ENCODE data around the gene NEK9. TPM values are rescaled to one million over a fixed set of nuclear protein-coding genes. Genes with fewer than 3 reads are reported as not detected.

The NEK9 gene
- total RNA-seq, 3 donors from 2014 or later: 52.1 to 79.2 (median 71.8) TPM

DNA sequence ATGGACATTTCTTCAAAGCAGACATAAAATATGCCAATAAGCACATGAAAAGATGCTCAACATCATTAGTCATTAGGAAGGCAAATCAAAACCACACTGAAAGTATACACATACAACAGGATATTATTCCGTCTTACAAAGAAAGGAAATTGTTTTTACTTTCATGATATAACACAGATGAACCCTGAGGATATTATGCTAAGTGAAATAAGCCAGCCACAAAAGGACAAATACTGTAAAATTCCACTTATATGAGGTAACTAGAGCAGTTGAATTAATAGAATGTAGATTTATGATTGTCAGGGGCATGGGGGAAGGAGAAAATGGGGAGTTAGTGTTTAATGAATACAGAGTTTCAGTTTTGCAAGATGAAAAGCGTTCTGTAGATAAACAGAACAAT is 67.2 kb downstream of the NEK9 start:
- intact Hi-C loops (cut with DNase I; ENCODE audit: low total_unique reads): no loop called here
- no peaks in the 10 kb centered on the region for H3K36me3 ChIP-seq
- TF ChIP-seq, protein P1, sequence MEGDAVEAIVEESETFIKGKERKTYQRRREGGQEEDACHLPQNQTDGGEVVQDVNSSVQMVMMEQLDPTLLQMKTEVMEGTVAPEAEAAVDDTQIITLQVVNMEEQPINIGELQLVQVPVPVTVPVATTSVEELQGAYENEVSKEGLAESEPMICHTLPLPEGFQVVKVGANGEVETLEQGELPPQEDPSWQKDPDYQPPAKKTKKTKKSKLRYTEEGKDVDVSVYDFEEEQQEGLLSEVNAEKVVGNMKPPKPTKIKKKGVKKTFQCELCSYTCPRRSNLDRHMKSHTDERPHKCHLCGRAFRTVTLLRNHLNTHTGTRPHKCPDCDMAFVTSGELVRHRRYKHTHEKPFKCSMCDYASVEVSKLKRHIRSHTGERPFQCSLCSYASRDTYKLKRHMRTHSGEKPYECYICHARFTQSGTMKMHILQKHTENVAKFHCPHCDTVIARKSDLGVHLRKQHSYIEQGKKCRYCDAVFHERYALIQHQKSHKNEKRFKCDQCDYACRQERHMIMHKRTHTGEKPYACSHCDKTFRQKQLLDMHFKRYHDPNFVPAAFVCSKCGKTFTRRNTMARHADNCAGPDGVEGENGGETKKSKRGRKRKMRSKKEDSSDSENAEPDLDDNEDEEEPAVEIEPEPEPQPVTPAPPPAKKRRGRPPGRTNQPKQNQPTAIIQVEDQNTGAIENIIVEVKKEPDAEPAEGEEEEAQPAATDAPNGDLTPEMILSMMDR (IDR thresholded peaks at IDR 0.05): no peak
- TF ChIP-seq POLR2AphosphoS5 (IDR thresholded peaks at IDR 0.05) (no peak), POLR2A (IDR thresholded peaks at IDR 0.05) (no peak)

DNA sequence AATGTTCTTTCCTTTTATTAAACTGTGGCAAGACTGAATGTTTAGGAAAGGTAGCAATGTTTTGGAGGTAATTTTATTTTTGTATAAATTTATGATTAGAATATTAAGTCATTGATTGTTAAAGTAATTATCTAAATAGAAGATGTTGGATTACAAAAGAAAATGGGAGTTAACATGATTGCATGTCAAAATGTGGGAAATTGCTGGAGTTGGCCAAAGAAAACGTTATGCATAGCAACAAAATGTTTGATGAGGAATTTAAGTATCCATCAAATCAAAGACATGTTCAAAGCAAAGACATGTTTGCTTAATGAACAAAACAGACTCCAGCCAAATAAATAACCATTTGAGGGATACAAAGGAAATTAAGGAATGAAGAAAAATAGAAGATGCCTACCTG is 72.4 kb downstream of the NEK9 start:
- Histone ChIP-seq H3K27me3 (no peaks in the 10 kb centered on the region), H3K4me1 (peaks cover 0 to 8% of the 10 kb centered on the region in 2 donors), H3K27ac (no peak overlapping the region), H3K36me3 (no peaks in the 10 kb centered on the region), H3K9me3 (no peaks in the 10 kb centered on the region), H3K4me3 (no peak overlapping the region)
- intact Hi-C loops (cut with DNase I; ENCODE audit: low total_unique reads): no loop called here
- no peak for DNase-seq (ENCODE audit: low spot score in 2 of 2)
- TF ChIP-seq, protein P1 (IDR thresholded peaks at IDR 0.05): no peak
- TF ChIP-seq POLR2AphosphoS5 (IDR thresholded peaks at IDR 0.05) (no peak), POLR2A (IDR thresholded peaks at IDR 0.05) (no peak)

More for the DNA sequence above, 67.2 kb downstream of the NEK9 start:
- H3K9me3 ChIP-seq: no peaks in the 10 kb centered on the region
- H3K4me1 ChIP-seq: peaks cover 0 to 7% of the 10 kb centered on the region in 2 donors
- no peak overlapping the region for H3K4me3 ChIP-seq
- DNase-seq (ENCODE audit: low spot score in 2 of 2): no peak
- H3K27me3 ChIP-seq: no peaks in the 10 kb centered on the region
- H3K27ac ChIP-seq: no peak overlapping the region

DNA sequence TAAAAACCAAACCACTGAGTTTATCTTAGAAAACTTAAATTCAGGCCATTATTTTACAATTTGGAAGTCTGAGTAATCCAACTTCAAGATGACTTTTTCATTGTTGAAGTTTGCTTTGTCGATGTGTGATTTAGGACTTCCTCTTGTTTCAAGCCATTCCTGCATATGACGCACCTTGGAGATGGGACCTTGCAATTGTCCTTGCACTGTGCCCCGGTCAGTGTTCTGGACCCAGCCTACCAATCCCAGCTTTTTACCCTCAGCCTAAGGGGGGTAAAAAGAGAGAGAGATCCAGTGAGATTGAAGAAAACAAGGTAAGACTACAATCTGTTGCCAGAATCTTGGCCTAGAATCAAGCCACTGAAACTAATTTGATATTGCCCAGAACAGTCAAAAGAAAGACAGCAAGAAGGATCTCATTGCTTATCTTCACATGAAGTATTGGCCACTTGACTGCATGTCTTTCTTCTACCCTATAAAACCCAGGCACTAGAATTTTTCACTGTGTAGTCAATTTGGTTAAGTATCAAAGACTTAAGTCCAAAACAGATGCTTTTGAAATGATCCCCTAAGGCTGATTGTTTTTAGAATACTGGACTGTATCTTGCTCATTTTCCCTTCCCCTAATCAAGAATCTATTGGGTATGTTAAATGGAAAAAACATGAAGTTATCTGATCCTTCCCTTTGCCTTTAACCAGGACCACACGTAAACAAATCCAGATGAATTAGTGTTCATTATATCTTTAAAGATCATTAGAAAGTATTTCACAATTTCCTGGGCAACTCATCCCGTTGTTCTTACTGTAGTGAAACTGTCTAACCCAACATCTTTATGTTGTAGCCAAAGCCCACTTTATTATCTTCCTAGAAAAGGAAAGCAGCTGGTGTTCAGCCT is 73.2 kb downstream of the NEK9 start:
- DNase-seq (ENCODE audit: low spot score in 2 of 2): no peak
- no peak for TF ChIP-seq POLR2A (IDR thresholded peaks at IDR 0.05)
- TF ChIP-seq, protein P1 (IDR thresholded peaks at IDR 0.05): no peak
- TF ChIP-seq POLR2AphosphoS5 (IDR thresholded peaks at IDR 0.05): no peak
- no peaks in the 10 kb centered on the region for H3K36me3 ChIP-seq
- H3K27me3 ChIP-seq: no peaks in the 10 kb centered on the region
- intact Hi-C loops (cut with DNase I; ENCODE audit: low total_unique reads): no loop called here
- no peak overlapping the region for H3K4me3 ChIP-seq
- H3K4me1 ChIP-seq: peaks cover 0 to 8% of the 10 kb centered on the region in 2 donors
- peak overlapping the region in 1 of 2 donors; percentile 59 for H3K27ac ChIP-seq
- no peaks in the 10 kb centered on the region for H3K9me3 ChIP-seq

DNA sequence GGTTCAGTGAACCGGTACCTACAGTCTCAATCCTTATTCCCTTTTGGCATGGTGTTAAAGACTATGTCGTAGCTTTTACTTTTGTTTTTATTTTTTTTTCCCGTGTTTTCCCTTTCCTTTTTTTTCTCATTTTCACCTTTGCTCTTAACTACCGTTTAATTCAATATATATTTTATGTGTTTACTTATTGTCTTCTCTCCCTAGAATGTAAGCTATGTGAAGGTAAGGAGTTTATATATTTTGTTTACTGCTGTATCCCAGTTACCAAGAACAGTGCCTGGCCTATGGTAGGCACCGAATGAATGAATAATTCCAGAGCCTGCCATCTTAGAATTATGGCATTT is 75.3 kb downstream of the NEK9 start:
- Histone ChIP-seq H3K9me3 (no peaks in the 10 kb centered on the region), H3K27me3 (no peaks in the 10 kb centered on the region), H3K4me3 (peak overlapping the region; percentile 55 to 82 (median 64)), H3K36me3 (no peaks in the 10 kb centered on the region), H3K4me1 (peaks cover 0 to 8% of the 10 kb centered on the region in 2 donors), H3K27ac (peak overlapping the region; percentile 90 to 98)
- intact Hi-C loops (cut with DNase I; ENCODE audit: low total_unique reads): no loop called here
- TF ChIP-seq POLR2AphosphoS5 (IDR thresholded peaks at IDR 0.05): no peak
- no peak for TF ChIP-seq POLR2A (IDR thresholded peaks at IDR 0.05)
- TF ChIP-seq, protein P1 (IDR thresholded peaks at IDR 0.05): no peak
- no peak for DNase-seq (ENCODE audit: low spot score in 2 of 2)

DNA sequence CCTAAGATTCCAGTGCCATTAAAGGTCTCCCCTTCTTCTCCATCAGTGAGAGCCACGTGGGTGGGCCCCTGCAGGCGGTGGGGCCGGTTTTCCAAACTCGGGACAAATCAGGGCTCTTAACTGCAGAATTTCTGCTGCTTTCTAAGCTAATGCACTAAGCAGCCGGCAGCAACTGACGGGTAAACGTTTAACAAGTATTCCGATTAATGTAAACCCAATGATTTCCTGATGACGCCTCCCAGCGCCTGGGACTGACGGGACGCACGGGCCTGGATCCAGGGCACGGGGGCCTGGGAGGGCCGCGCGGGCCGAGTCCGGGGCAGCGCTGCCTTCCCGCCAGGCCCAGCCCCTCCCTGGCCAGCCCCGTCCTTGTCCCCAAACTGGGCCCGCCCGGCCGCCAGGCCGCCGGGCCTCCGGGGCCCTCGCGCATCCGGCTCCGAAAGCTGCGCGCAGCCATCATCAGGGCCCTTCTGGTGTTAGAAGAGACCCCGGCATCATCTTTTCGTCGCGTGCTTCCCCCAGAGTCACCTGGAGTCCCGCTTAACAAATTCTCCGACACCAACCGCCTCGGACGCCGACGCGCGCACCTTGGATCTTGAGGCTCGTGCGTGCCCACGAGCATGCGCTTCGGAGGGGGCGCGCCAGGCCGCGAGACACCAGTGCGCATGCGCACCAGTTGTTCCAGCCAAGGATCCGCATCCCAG is 75.8 kb downstream of the NEK9 start, which contains the start of gene MLH3:
TSS of gene MLH3 (minus strand) at position 616 of the 704 bp plus-strand sequence. CDS start 1,812 bp downstream, outside the sequence.
- TF ChIP-seq, protein P1 (IDR thresholded peaks at IDR 0.05): no peak
- peak; percentile 79 to 92 (median 83) for TF ChIP-seq POLR2AphosphoS5 (IDR thresholded peaks at IDR 0.05)
- peaks cover 0 to 8% of the 10 kb centered on the region in 2 donors for H3K4me1 ChIP-seq
- peak within 1 kb of the TSS; percentile 90 to 98 for H3K27ac ChIP-seq
- H3K9me3 ChIP-seq: no peaks in the 10 kb centered on the region
- intact Hi-C loops (cut with DNase I; ENCODE audit: low total_unique reads): no loop called here
- peak within 1 kb of the TSS; percentile 55 to 82 (median 64) for H3K4me3 ChIP-seq
- no peaks in the 10 kb centered on the region for H3K27me3 ChIP-seq
- peak; percentile 65 to 77 for DNase-seq (ENCODE audit: low spot score in 2 of 2)
- H3K36me3 ChIP-seq: no peaks in the 10 kb centered on the region
